HG03097 (cell line): ENCODE measurements around the gene TSPAN9.

Experiments
- ATAC-seq: cut with Tn5 transposase; IDR thresholded peaks from one replicate; pipeline ENCODE4 v1.9.1; 2021; ENCODE audit not compliant: unreplicated experiment, low FRiP score

TSPAN9 gene

DNA sequence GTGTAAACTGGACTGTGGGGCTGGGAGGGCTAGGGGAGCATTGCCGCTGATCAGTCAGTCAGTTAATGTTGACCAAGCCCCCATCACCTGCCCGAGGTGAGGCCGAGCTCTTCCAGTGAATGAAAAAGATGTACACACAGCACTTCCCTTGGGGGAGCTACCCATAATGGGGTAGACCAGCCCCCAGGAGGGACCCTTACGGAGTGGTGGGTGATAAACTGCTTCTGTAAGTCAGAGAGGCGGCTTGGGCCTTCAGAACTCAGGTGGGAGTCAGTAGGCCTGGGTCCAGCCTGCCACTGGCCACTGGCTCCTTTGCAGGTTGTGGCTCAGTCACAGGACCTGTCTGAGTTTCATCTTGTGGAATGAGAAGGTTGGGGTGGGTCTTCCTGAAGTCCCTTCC, 43.5 kb downstream of the TSPAN9 start:
- ATAC-seq: no peak

GRCh38 chr12:3122841-3123678, 45.9 kb downstream of the TSPAN9 start:
- ATAC-seq: no peak

DNA sequence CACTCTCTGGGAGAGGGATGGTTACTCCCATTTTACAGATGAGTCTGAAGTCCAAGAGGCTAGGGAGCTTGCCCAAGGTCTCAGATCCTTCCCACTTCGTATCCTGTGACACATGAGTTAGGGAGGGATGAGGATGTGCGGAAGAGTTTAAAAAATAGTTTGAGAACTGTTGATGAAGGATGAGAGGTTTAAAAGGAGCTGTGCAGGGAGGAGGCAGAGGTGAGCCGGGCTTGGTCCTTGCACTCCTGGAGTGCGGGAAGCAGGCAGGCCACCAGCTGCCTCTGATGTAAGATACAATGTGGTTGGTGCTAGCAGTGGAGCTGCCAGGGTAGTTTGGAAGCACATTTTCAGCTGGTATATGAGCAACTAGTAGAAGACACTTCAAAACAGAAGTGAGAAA, 46.5 kb downstream of the TSPAN9 start:
- ATAC-seq: no peak

GRCh38 chr12:3124917-3125316, 47.7 kb downstream of the TSPAN9 start:
- ATAC-seq: no peak

- ATAC-seq: no peak
Observed at GRCh38 chr12:3125674-3126073, 48.5 kb downstream of the TSPAN9 start.

- ATAC-seq: no peak
Observed at GRCh38 chr12:3127832-3128231, 50.7 kb downstream of the TSPAN9 start.

GRCh38 chr12:3128498-3129293, 51.5 kb downstream of the TSPAN9 start:
- no peak for ATAC-seq

- no peak for ATAC-seq
Observed at GRCh38 chr12:3129301-3130056, 52.3 kb downstream of the TSPAN9 start.

DNA sequence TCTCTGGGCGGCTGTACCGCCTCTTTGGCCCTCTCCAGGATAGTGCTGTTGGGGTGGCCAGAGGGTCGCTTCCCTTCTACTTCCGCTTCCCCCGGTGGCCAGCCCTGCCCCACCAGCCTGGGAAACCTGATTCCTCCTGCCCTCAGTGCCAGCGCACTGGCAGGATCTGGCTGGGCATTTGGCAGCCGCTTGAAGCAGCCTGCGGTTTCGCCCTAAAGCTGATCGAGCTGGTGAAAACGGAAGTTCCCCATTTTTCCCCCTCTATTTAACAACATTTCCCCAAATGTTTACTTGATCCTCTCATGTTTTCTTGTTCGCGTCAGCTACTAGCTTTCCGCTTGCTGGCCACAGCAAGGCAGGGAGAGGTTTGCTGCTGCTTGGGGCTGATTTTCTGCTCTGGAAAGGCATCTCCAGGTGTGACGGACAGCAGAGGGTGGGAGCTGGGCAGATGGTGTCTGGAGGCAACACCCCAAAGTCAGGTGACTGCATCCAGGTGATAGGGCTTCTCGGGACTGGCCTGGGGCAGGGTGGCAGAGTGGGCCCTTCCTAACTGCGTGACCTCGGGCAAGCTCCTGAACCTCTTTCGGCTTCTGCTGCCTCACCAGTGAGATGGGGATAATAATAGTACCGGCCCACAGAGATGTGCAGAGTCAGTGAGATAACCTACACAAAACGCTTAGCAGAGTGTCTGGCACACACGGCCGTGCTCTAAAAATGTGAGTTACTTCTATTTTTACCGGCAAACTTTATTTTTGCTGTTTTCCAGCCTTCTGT, 53.1 kb downstream of the TSPAN9 start:
- ATAC-seq: no peak

DNA sequence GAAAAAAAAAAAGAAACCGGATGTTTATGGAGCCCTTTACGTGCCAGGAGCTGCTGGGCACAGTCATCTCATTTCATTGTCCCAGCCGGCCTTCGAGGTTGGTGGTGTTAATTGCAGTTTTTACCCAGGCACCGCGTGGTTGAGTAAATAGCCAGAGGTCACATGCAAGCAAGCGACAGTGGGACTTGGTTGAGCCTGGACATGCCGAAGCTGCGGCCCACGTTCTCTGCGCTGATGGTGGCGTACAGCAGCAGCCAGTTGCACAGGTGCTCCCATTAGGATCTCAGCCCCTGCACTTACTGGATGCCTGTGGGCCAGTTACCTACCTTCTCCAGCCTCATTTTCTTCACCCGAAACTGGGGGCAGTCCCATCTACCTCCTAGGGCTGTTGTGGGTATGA, 54.0 kb downstream of the TSPAN9 start:
- ATAC-seq: no peak

DNA sequence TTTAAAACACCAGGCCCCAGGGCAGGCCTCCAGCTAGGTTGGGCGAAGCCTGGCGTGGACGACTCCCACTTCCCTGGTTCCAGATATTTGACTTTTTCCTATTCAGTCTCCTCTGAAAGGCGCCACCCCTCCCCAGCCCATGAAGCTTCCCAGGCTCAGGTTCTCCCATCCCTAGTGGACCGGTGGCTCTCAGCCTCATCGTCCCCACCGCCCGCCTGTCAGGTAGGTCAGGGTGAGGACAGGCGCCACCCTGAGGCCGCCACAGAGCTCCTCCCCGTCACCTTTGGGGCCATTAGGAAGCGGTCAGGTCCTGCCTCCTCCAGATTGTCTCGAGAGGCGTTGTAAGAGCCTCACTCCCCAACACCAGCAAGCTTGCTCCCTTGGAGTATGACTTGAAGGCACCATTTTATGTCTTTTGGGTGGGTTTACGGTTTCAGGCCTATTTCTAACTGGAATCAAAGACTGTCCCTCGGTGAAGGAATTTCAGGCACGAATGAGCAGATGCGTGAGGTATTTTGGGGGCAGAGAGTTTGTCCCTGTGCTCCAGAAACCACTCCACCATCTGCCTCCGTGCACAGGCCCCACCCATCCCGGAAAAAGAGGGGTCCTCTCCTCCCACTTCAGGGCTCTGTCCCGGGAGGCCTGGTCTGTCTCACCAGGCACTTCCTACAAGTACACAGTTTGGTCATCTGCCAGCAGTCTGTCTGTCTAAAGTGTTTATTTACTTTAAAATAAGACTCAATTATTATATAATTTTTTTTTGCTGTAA, 55.6 kb downstream of the TSPAN9 start:
- no peak for ATAC-seq

DNA sequence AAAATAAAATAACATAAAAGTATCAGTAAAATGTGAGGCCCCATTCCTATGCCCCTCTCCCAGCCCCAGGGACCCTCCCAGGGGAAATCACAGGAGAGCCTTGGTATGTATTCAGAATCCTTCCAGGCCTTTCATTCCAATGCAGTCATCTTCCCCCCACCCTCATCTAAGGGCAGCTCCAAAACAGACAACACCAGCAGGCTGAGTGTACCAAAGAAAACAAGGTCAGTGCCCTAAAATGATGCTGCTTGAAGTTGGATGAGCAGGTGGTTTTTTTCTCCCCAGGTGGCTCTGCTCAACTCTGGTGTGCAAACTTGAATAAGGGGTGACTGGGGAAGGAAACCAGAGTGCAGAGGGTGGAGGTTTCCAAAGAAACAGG, 56.2 kb downstream of the TSPAN9 start:
- ATAC-seq: no peak

DNA sequence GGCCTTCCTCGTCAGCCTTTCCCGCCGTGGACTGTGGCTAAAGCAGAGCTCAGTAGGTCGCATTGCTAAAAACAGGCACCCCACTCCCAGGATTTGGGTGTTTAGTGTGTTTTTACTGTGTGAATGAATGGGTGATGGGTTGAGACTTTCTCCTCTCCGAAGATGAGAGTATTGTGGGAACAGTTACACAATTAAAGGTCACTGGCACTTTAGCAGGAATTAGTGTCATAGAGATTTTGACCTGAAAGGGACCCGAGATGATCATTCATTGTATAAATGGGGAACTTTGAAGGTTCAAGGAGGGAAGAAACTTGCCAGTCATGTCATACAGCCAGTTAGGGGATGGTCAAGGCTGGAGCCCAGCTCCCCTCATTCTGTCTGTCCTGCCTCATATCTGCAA, 56.9 kb downstream of the TSPAN9 start:
- ATAC-seq: no peak

DNA sequence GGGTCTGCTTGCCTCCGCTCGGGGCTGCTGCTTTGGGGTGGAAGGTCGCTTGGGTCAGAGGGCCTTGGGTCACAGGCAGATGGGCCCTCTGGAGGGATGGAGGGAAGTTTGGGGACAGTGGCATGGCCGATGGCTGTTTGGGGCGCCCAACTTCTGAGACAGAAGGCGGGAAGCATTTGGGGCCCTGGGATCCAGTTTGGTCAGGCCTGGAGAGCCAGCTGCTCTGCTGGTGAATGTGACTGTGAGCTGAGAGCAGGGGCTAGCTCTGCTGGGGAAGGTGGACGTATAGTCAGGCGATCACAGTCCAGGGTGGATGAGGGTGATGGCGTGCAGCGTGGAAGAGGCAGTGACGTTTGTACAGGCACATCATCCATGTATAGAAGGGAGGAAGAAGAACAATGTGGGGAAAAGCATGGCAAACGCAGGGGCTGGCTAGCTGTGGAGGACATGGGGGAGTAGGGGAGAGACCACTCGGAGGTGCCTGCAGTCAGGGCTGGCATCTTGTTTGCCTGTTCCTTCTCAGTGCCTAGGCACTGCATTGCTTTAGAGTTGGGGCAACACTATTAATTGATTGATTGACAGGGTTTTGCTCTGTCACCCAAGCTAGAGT, 57.5 kb downstream of the TSPAN9 start:
- ATAC-seq: no peak

GRCh38 chr12:3135522-3136461, 58.6 kb downstream of the TSPAN9 start:
- no peak for ATAC-seq

- no peak for ATAC-seq
Observed at GRCh38 chr12:3136641-3137267, 59.6 kb downstream of the TSPAN9 start.

DNA sequence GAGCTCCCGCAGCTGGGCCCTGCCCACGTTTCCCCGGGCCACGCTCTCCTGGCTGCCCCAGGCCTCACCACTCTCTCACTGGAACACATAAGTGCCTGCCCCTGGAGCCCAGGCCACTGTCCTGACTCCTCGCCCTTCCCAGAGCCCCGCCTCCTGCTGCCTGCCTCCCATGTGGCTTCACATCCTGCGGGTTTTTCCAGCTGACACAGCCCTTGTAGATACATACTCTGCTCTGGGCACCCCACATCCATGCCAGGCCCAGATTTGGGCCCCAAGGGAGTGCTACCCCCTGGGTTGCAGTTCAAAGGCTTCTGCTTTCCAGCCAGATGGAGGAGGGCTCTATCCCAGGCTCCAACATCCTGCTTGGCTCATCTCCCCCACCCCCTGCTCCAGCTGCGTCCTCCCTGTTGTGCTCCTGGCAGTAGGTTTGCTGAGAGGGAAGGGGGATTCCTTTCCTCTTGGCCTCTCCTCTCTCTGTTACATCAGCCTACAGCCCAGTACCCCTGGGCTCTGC, 60.1 kb downstream of the TSPAN9 start:
- ATAC-seq: no peak
